HTERT RPE-1 (cell line): ENCODE data around the gene SPTSSA.
"Not testable (repeated sequence)": the region's sequence is repeated elsewhere in the genome, so short reads cannot be mapped to it uniquely, and the experiment has no call there.

ENCODE experiments used
- in situ Hi-C: fragments of 300-500 bp; cut with MboI; formaldehyde crosslinking; loops from 4 replicates; pipeline ENCODE4 v1.14.3; 2020; ENCODE audit warnings: low sequenced_read_pairs

The SPTSSA gene, protein sequence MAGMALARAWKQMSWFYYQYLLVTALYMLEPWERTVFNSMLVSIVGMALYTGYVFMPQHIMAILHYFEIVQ

DNA sequence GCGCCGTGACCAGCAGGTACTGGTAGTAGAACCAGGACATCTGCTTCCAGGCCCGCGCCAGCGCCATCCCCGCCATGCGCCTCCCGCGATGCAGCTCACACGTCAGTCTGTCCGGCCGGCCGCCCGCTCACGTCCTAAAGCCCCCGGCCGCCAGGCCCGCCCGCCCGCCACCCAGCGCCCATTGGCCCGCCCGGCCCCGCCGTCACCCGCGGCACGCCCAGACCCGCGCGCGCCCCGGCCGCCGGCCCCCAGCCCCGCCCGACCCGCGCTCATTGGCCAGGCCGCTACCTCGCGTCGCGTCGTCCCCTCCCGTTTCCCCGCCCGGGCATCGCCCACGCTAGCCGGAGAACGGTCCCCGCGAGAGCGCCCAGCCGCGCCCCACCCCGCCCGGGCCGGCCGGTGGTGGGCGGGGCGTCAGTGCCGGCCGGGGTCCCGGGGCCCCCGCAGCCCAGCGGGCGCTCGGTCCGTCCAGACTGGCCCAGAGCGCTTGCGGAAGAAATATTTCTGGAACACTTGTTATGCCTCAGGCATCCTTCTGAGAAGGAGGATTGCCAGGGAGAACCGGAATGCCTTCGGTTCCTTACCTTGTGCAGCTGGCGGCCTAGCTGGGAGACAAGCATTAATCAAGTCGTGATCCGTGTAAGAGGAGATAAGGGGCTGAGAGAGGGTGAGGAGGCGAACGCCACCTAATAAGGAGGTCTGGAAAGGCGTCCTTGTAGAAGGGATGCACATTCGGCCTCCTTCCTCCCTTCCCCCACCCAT lies at the start of gene SPTSSA:
SPTSSA (minus strand) TSS at position 109 of the 762 bp plus-strand sequence; CDS start at position 76, 33 bp downstream.
- in situ Hi-C loops: no loop called here

DNA sequence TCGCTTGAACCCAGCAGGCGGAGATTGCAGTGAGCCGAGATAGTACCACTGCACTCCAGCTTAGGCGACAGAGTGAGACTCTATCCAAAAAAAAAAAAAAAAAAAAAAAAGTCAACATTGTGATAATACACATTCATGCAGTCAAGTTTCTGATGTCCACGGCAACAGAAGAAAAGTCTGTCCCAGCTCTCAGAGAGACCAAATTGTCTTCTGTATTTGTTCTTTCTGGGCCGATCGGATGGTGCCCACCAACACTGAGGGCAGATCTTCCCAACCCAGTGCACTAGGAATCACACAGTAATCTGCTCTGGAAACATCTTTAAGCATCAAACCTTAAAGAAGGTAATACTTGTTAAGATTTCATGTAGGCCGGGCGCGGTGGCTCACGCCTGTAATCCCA lies 45.8 kb upstream of the SPTSSA start:
- in situ Hi-C loops: no loop called here

DNA sequence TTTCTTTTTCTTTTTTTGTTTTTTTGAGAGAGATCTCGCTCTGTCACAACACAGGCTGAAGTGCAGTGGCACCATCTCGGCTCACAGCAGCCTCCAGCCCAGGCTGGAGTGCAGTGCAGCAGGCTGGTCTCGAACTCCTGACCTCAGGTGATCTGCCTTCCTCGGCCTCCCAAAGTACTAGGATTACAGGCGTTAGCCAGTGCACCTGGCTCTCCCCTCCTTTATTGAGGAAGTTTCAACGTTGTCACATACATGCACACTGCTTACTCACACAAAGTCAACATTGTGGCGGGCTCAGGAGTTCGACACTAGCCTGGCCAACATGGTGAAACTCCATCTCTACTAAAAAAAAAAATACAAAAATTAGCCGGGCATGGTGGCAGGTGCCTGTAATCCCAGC lies 45.4 kb upstream of the SPTSSA start:
- in situ Hi-C loops: no loop called here

DNA sequence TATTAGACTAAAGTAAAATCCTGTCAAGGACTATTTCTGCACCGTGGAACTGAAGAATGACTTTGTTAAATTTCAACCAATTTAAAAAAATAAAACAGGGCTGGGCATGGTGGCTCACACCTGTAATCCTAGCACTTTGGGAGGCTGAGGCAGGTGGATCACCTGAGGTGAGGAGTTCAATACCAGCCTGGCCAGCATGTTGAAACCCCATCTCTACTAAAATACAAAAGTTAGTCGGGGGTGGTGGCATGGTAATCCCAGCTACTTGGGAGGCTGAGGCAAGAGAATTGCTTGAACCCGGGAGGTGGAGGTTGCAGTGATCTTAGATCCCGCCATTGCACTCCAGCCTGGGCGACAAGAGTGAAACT lies 43.1 kb upstream of the SPTSSA start:
- in situ Hi-C loops: not testable (repeated sequence)

DNA sequence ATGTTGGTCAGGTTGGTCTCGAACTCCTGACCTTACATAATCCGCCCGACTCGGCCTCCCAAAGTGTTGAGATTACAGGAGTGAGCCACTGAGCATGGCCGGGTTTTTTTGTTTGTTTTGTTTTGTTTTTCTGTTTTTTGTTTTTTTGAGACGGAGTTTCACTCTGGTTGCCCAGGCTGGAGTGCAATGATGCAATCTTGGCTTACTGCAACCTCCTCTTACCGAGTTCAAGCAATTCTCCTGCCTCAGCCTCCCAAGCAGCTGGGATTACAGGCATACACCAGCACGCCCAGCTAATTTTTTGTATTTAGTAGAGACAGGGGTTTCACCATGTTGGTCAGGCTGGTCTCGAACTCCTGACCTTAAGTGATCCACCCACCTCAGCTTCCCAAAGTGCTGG lies 42.0 kb upstream of the SPTSSA start:
- in situ Hi-C loops: not testable (repeated sequence)

DNA sequence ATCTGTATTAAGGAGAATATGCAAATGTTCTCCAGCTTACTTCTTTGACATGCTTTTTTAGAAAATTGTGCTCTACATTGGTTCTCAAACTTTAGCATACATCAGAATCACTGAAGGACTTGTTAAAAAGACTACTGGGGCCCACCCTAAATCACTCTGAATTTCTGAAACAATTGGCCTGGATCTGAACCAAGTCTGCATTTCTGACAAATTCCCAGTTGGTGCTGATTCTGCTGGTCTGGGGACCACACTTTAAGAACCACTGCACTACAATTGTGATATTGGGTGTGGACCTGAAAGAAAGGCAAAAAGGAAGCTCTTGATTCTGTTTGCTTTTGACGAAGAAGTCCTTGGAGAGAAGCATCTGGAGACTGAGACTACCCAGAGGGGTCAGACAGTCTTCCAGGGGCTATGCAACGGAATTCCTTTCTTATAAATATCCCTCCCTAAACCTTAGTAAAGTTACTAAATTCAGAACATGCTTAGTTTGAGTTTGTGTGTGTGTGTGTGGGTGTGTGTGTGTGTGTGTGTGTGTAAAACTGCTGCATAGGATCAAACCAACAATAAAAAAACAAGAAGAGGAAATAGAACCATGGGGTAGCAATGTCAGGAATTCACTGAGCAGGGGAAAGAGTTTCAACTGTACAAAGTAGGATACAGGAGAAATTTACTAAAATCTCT lies 40.6 kb upstream of the SPTSSA start:
- in situ Hi-C loops: no loop called here

DNA sequence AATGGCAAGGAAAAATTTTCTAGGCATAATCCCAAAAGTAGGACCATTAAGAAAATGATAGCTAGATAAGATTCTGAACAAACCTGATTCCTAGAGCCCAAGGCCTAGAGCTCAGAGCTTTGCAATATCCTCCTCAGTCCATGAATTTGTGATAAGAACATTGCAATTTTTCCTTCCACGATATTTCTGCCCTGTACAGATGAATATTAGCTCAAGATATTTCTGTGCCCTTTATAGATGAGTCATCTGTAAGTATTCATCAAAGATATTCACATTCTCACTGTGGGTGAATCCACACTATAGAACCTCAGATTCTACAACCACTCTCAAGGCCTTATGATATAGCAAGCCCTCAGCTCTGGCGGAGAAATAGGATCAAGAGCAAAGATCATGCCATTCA lies 40.0 kb upstream of the SPTSSA start:
- in situ Hi-C loops: no loop called here

DNA sequence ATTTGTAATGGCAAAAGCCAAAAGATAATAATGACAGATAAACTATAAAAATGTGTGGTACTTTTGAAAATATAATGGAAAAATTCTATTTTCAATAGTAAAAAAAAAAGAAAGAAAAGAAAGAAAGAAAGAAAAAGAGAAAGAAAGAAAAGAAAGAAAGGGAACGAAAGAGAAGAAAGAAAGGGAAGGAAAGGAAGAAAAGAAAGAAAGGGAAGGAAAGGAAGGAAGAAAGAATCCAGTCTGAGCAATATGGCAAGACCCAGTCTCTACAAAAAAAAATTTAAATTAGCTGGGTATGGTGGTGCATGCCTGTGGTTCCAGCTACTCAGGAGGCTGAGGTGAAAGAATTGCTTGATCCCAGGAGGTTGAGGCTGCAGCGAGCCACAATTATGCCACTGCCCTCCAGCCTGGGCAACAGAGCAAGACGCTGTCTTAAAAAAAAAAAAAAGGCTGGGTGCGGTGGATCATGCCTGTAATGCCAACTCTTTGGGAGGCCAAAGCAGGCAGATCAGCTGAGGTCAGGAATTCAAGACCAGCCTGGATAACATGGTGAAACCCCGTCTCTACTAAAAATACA lies 39.1 kb upstream of the SPTSSA start:
- in situ Hi-C loops: no loop called here

DNA sequence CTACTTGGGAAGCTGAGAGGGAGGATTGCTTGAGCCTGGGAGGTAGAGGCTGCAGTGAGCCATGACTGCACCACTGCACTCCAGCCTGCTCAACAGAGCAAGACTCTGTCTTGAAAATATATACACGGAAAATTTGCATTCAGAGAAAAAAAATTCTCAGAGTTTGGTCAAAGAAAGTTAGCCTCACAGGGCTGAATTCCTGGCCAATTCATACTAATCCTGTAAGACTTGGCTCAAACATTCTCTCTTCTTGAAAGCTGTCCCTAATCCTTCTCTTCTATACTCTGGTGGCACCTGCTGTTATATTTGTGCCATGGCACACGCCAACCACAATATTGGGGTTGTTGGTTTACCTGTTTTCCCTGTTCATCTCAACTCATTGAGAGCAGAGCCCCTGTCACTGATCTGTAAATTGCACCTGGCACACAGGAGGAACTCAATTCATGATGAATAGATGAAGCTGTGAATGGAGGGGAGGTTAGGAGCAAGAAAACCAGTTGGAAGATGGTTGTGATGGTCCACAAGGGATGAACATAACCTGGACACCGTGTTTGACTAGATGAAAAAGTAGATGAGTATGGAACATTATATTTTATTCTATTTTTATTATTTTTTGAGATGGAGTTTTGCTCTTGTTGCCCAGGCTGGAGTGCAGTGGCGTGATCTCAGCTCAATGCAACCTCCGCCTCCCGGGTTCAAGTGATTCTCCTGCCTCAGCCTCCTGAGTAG lies 36.8 kb upstream of the SPTSSA start:
- in situ Hi-C loops: no loop called here

DNA sequence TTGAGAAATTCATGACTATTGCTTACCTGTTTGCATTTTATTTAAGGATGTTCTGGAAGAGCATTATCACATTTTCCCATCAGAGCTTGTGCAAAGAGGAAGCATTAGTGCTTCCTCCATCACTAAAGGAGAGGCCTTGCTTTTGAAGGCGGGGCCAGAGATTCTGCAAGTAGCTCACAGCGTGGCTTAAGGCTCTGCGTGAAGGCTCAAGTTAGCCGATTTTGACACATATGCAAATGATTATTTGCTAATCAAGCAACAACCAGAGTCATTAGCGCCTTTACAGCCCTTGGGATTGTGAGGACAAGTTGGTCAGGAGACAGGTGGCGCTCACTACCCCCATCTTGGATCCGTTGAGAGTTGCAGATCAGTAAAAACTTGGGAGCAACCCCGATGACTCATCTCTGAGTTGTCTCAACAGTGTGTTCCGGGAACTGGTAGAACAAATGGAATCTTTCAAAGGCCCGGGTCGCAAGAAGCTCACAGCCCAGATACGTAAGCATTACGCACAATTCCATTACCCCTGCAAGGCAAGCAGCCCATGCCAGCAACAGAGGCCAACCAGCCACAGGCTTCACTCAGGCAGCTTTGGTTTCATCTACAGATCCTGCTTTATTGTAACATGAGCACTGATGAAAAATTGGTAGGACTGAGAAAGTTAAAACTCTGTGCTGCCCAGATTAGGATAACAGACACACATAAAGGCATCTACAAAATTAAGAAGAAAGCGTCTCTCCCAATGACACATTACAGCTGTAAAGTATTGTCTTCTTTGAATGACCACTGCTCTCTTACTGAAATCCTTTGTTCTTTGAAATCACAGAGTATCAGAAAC lies 34.9 kb upstream of the SPTSSA start:
- in situ Hi-C loops: no loop called here

DNA sequence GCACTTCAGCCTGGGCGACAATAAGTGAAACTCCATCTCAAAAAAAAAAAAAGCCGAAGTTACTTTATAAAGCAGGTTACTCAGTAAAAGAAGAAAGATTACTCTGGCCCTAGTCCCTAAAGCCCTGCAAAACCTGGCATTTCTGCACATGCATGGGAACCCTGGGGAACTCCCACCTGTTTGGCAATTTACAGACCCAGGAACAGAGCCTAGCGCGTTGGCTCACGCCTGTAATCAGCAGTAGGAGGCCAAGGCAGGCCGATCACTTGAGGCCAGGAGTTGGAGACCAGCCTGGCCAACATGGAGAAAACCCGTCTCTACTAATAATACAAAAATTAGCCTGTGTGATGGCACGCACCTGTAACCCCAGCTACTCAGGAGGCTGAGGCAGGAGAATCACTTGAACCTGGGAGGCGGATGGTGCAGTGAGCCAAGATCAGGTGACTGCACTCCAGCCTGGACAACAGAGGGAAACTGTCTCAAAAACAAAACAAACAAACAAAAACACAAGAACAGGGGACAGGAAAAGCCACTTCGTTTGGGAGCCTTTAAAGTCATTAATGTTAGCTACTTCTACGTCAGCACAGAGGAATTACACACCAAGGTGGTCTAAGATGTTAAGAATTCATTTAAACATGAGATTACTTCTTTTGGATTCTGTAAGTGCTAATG lies 34.1 kb upstream of the SPTSSA start:
- in situ Hi-C loops: no loop called here

DNA sequence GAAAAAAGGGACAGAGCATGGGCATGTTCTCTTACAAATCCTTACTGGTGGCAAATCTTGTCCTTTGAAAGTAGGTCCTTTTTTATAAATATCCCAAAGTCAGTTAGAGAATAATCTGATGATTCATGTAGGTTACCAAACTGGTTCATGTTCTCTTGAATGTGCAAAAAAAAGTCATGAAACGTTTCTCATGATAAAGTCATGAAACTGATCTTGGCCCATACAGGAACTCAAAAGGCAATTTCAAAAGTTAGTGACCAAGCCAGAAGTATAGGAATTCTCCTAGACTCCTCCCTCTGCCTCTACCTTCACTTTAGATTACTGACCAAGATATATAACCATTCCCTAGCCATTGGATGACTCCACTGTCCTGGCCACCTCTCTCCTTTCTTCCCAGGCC lies 27.3 kb upstream of the SPTSSA start:
- in situ Hi-C loops: no loop called here

DNA sequence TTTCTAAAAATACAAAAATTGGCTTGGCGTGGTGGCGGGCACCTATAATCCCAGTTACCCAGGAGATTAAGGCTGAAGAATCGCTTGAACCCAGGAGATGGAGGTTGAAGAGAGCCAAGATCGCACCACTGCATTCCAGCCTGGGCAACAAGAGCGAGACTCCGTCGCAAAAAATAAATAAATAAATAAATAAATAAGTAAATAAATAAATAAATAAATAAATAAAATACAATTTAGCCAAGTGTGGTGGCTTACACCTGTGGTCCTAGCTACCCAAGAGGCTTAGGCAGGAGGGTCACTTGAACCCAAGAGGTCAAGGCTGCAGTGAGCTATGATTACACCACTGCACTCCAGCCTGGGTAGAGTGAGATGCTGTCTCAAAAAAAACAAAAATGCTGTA lies 26.5 kb upstream of the SPTSSA start:
- in situ Hi-C loops: no loop called here

DNA sequence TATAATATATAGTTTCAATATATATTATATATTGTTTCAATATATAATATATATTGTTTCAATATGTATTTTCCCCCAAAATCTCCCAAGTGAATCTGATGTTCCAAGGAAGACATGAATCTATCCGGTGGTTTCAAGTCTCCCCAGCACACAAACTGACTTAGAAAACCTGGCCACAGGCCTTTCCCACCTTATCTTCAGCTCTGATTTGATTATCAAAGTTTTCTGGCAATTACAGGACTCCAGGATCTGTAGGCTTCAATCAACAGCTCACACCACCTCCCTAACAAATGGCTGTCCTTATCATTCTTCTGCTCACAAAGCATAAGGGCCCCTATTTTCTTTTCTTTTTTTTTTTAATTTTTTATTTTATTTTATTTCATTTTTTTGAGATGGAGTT lies 22.7 kb upstream of the SPTSSA start:
- in situ Hi-C loops: no loop called here

DNA sequence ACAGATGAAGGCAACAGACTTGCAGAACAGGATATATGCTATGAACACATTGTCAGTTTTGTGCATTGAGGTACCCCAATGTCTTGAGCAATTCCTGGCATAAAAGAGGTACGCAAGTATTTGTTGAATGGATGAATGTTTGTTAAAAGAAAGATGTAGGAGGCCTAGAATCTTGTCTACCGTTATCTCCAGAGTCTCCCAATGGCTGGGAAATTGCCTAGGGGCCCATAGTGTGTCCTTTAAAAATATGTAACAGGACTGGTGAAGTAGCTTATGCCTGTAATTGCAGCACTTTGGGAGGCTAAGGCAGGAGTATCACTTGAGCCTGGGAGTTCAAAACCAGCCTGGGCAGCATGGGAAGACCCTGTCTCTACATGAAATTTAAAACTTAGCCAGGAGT lies 20.4 kb upstream of the SPTSSA start:
- in situ Hi-C loops: no loop called here

DNA sequence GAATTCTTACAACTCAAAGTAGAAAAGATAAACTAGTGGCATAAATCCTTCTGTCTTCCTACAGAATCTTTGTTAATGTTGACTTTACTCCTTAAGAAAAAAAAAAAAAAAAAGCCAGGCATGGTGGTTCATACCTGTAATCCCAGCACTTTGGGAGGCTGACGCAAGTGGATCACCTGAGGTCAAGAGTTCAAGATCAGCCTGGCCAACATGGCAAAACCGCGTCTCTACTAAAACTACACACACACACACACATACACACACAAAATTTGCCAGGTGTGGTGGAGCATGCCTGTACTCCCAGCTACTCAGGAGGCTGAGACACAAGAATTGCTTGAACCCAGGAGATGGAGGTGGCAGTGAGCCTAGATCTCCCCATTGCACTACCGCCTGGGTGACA lies 17.7 kb upstream of the SPTSSA start:
- in situ Hi-C loops: no loop called here

DNA sequence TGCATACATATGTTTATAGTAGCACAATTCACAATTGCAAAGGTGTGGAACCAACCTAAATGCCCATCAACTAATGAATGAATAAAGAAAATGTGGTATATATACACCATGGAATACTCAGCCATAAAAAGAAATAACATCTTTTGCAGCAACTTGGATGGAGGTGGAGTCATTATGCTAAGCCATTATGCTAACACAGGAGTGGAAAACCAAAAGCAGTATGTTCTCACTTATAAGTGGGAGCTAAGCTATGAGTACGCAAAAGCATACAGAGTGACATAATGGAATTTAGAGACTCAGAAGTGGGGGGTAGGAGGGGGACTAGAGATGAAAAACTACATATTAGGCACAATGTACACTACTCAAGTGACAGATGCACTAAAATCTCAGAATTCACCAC lies 16.2 kb upstream of the SPTSSA start:
- in situ Hi-C loops: no loop called here

DNA sequence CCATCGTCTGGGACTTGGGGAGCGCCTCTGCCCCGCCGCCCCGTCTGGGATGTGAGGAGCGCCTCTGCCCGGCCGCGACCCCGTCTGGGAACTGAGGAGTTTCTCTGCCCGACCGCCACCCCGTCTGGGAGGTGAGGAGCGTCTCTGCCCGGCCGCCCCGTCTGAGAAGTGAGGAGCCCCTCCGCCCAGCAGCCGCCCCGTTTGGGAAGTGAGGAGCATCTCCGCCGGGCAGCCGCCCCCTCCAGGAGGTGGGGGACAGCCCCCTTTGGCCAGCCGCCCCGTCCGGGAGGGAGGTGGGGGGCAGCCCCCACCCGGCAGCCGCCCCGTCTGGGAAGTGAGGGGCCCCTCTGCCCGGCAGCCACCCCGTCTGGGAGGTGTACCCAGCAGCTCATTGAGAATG lies 14.0 kb upstream of the SPTSSA start:
- in situ Hi-C loops: not testable (repeated sequence)

DNA sequence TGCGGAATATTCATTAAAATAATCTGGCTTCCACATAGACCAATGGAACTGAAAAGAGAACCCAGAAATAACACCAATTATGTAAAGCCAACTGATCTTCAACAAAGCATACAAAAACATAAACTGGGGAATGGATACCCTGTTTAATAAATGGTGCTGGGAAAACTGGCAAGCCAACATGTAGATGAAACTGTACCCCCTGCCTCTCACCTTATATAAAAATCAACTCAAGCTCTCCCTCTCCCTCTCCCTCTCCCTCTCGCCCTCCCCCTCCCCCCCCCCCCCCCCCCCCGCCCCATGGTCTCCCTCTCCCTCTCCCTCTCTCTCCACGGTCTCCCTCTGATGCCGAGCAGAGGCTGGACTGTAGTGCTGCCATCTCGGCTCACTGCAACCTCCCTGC lies 13.1 kb upstream of the SPTSSA start:
- in situ Hi-C loops: no loop called here

DNA sequence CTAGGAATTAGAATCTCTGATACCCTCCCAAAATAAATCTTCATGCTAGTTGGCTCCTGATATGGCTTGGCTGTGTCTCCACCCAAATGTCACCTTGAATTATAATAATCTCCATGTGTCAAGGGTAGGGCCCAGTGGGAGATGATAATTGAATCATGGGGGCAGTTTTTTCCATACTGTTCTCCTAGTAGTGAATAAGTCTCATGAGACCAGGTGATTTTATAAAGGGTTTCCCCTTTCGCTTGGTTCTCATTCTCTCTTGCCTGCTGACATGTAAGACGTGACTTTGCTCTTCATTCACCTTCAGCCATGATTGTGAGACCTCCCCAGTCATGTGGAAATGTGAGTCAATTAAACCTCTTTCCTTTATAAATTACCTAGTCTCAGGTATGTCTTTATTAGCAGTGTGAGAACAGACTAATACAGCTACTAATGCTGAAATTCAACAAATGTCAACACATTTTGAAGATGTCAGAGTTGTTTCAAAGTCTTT lies 12.2 kb upstream of the SPTSSA start:
- in situ Hi-C loops: no loop called here
